K562 (cell line): ENCODE measurements around the gene SMIM13.

Experiments used
- BACH1 ChIP-seq: fragments of 200-800 bp; sonication (Bioruptor generic); IDR thresholded peaks from 2 replicates; pipeline ENCODE4 v1.6.1; 2016; ENCODE audit warnings: missing genetic modification characterization, missing compliant biosample characterization
- ELK1 ChIP-seq: sonication (generic); formaldehyde crosslinking; IDR thresholded peaks from 2 replicates; pipeline ENCODE4 v1.8.1; 2022; ENCODE audit warnings: missing genetic modification reagents
- EP300 ChIP-seq: IDR thresholded peaks from 2 replicates; pipeline ENCODE4 v1.6.1; 2012; ENCODE audit warnings: low read length, improper control_type of control experiment
- HDAC3 ChIP-seq: fragments of 450-650 bp; IDR thresholded peaks from 2 replicates; pipeline ENCODE4 v1.6.1; 2018; ENCODE audit warnings: borderline replicate concordance, mild to moderate bottlenecking, moderate library complexity; ENCODE audit not compliant: partially characterized antibody
- KDM1A ChIP-seq, 2 experiments: fragments of 450-650 bp; IDR thresholded peaks; 2 replicates each; pipeline ENCODE4 v1.6.1; 2016; ENCODE audit warnings: mild to moderate bottlenecking in 2 of 2
- MEIS2 ChIP-seq: fragments of 450-650 bp; IDR thresholded peaks from 2 replicates; pipeline ENCODE4 v1.6.1; 2014; ENCODE audit warnings: mild to moderate bottlenecking; ENCODE audit not compliant: partially characterized antibody
- POLR2AphosphoS5 ChIP-seq: IDR thresholded peaks from 2 replicates; pipeline ENCODE4 v1.6.1; 2011; ENCODE audit warnings: mild to moderate bottlenecking, low read depth, low read length, moderate library complexity; ENCODE audit not compliant: control insufficient read depth, insufficient read depth
- RERE ChIP-seq: sonication (generic); formaldehyde crosslinking; IDR thresholded peaks from 2 replicates; pipeline ENCODE4 v1.8.0; 2023; ENCODE audit warnings: missing genetic modification reagents, mild to moderate bottlenecking, borderline replicate concordance
- SMARCC2 ChIP-seq: fragments of 450-650 bp; IDR thresholded peaks from 2 replicates; pipeline ENCODE4 v1.6.1; 2017; ENCODE audit warnings: antibody characterized with exemption, moderate library complexity, mild to moderate bottlenecking, low read depth
- ZNF124 ChIP-seq: sonication (generic); formaldehyde crosslinking; IDR thresholded peaks from 2 replicates; pipeline ENCODE4 v1.8.1; 2022; ENCODE audit warnings: missing genetic modification reagents
- ZNF24 ChIP-seq: fragments of 450-650 bp; IDR thresholded peaks from 2 replicates; pipeline ENCODE4 v1.6.1; 2016
- TF ChIP-seq, protein P1 (sequence below): conservative IDR thresholded peaks from 2 replicates; pipeline ENCODE4 v1.6.1; 2011; ENCODE audit warnings: low read depth, mild to moderate bottlenecking, low read length; ENCODE audit not compliant: control insufficient read depth
- TF ChIP-seq, protein P2 (sequence below): fragments of 450-650 bp; IDR thresholded peaks from 2 replicates; pipeline ENCODE4 v1.6.1; 2016; ENCODE audit warnings: missing biosample characterization, missing genetic modification characterization

GRCh38 chr6:11083956-11084355 is 9.7 kb upstream of the SMIM13 start:
- TF ChIP-seq EP300 (no peak), MEIS2 (no peak), HDAC3 (no peak), BACH1 (no peak), POLR2AphosphoS5 (no peak), SMARCC2 (no peak), ELK1 (CRISPR knock-in tag) (no peak), ZNF24 (no peak), ZNF124 (no peak), KDM1A (IDR thresholded peaks at IDR 0.05) (no peak), RERE (no peak)
- TF ChIP-seq, protein P1, sequence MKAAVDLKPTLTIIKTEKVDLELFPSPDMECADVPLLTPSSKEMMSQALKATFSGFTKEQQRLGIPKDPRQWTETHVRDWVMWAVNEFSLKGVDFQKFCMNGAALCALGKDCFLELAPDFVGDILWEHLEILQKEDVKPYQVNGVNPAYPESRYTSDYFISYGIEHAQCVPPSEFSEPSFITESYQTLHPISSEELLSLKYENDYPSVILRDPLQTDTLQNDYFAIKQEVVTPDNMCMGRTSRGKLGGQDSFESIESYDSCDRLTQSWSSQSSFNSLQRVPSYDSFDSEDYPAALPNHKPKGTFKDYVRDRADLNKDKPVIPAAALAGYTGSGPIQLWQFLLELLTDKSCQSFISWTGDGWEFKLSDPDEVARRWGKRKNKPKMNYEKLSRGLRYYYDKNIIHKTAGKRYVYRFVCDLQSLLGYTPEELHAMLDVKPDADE = no peak
- TF ChIP-seq, protein P2, sequence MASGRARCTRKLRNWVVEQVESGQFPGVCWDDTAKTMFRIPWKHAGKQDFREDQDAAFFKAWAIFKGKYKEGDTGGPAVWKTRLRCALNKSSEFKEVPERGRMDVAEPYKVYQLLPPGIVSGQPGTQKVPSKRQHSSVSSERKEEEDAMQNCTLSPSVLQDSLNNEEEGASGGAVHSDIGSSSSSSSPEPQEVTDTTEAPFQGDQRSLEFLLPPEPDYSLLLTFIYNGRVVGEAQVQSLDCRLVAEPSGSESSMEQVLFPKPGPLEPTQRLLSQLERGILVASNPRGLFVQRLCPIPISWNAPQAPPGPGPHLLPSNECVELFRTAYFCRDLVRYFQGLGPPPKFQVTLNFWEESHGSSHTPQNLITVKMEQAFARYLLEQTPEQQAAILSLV (tag) = no peak
